ENCODE results near the gene RPS10.

GRCh38 chr6:34463849-34464248 lies 38.0 kb upstream of the RPS10 start:
- TF ChIP-seq EZH2 (IDR thresholded peaks at IDR 0.05; ENCODE audit: borderline replicate concordance, insufficient read depth, low read length, poor library complexity, severe bottlenecking) = no peak
- TF ChIP-seq CTCF (IDR thresholded peaks at IDR 0.05; ENCODE audit: poor library complexity, severe bottlenecking) = no peak
- TF ChIP-seq RAD21 (conservative IDR thresholded peaks at IDR 0.05) = no peak

Measured in neural cell (in vitro differentiated cells).